HepG2 (cell line): ENCODE data around the gene ALX3. TPM values are rescaled to one million over a fixed set of nuclear protein-coding genes. Genes with fewer than 3 reads are reported as not detected.

Source experiments
- ATF4 ChIP-seq, 2 experiments: fragments of 450-650 bp in 1 of 2; sonication (generic) in 1 of 2; formaldehyde crosslinking; IDR thresholded peaks; 2 replicates each; pipeline versions ENCODE4 v1.5.0 to v1.8.0; 2020 to 2022; ENCODE audit warnings: mild to moderate bottlenecking in 1 of 2, missing genetic modification reagents in 1 of 2
- BCL6 ChIP-seq: IDR thresholded peaks from 2 replicates; pipeline ENCODE4 v1.6.1; 2016; ENCODE audit warnings: missing genetic modification reagents, missing compliant biosample characterization
- JUN ChIP-seq: sonication (generic); formaldehyde crosslinking; IDR thresholded peaks from 2 replicates; pipeline ENCODE4 v1.4.0; 2020; ENCODE audit warnings: mild to moderate bottlenecking, missing genetic modification reagents
- KDM4B ChIP-seq: sonication (generic); formaldehyde crosslinking; IDR thresholded peaks from 2 replicates; pipeline ENCODE4 v1.4.0; 2020; ENCODE audit warnings: missing genetic modification reagents
- MAF1 ChIP-seq: sonication (generic); formaldehyde crosslinking; IDR thresholded peaks from 2 replicates; pipeline ENCODE4 v1.5.0; 2020; ENCODE audit warnings: missing genetic modification reagents, borderline replicate concordance
- NFKBIZ ChIP-seq: IDR thresholded peaks from 2 replicates; pipeline ENCODE4 v1.6.1; 2018; ENCODE audit warnings: missing genetic modification reagents, missing compliant biosample characterization
- PAWR ChIP-seq: sonication (generic); formaldehyde crosslinking; IDR thresholded peaks from 2 replicates; pipeline ENCODE4 v1.4.0; 2020; ENCODE audit warnings: missing genetic modification reagents, mild to moderate bottlenecking, borderline replicate concordance
- SNAPC2 ChIP-seq: sonication (generic); formaldehyde crosslinking; IDR thresholded peaks from 2 replicates; pipeline ENCODE4 v1.8.1; 2022; ENCODE audit warnings: mild to moderate bottlenecking, missing genetic modification reagents
- SP1 ChIP-seq, 2 experiments: fragments of 450-650 bp in 1 of 2; sonication (generic) in 1 of 2; formaldehyde crosslinking in 1 of 2; IDR thresholded peaks; 2 replicates each; pipeline versions ENCODE4 v1.4.0 to v1.6.1; 2016 to 2020; ENCODE audit warnings: missing genetic modification reagents in 1 of 2
- TBL1XR1 ChIP-seq: fragments of 150-350 bp; IDR thresholded peaks from 2 replicates; pipeline ENCODE4 v1.6.1; 2014; ENCODE audit warnings: borderline replicate concordance, low read length; ENCODE audit not compliant: partially characterized antibody
- TP53 ChIP-seq: sonication (generic); formaldehyde crosslinking; conservative IDR thresholded peaks from 2 replicates; pipeline ENCODE4 v1.4.0; 2020; ENCODE audit warnings: missing genetic modification reagents
- ZKSCAN8 ChIP-seq: IDR thresholded peaks from 2 replicates; pipeline ENCODE4 v1.6.1; 2016; ENCODE audit warnings: borderline replicate concordance, missing genetic modification reagents, missing compliant biosample characterization
- ZMYM4 ChIP-seq: sonication (generic); formaldehyde crosslinking; IDR thresholded peaks from 2 replicates; pipeline ENCODE4 v1.8.1; 2023; ENCODE audit warnings: mild to moderate bottlenecking, missing genetic modification reagents
- ZNF207 ChIP-seq: fragments of 450-650 bp; IDR thresholded peaks from 2 replicates; pipeline ENCODE4 v1.6.1; 2016; ENCODE audit warnings: antibody characterized with exemption, borderline replicate concordance
- ZNF224 ChIP-seq: sonication (generic); formaldehyde crosslinking; IDR thresholded peaks from 2 replicates; pipeline ENCODE4 v1.5.0; 2020; ENCODE audit warnings: mild to moderate bottlenecking, missing genetic modification reagents
- ZNF281 ChIP-seq: sonication (generic); formaldehyde crosslinking; IDR thresholded peaks from 2 replicates; pipeline ENCODE4 v1.4.0; 2020; ENCODE audit warnings: missing genetic modification reagents, borderline replicate concordance
- ZNF296 ChIP-seq: sonication (generic); formaldehyde crosslinking; conservative IDR thresholded peaks from 2 replicates; pipeline ENCODE4 v1.5.0; 2020; ENCODE audit warnings: mild to moderate bottlenecking, missing genetic modification reagents
- ZNF367 ChIP-seq: sonication (generic); formaldehyde crosslinking; IDR thresholded peaks from 2 replicates; pipeline ENCODE4 v1.4.0; 2020; ENCODE audit warnings: missing genetic modification reagents, borderline replicate concordance
- ZNF441 ChIP-seq: sonication (generic); formaldehyde crosslinking; IDR thresholded peaks from 2 replicates; pipeline ENCODE4 v1.7.0; 2021; ENCODE audit warnings: missing genetic modification reagents, borderline replicate concordance
- ZNF558 ChIP-seq: sonication (generic); formaldehyde crosslinking; IDR thresholded peaks from 2 replicates; pipeline ENCODE4 v1.9.0; 2022; ENCODE audit warnings: mild to moderate bottlenecking, missing genetic modification reagents, borderline replicate concordance
- ZNF616 ChIP-seq: sonication (generic); formaldehyde crosslinking; IDR thresholded peaks from 2 replicates; pipeline ENCODE4 v1.5.0; 2020; ENCODE audit warnings: low read depth, mild to moderate bottlenecking, missing genetic modification reagents
- ZNF704 ChIP-seq: sonication (generic); formaldehyde crosslinking; IDR thresholded peaks from 2 replicates; pipeline ENCODE4 v1.8.1; 2023; ENCODE audit warnings: mild to moderate bottlenecking, inconsistent platforms, moderate library complexity, missing genetic modification reagents, borderline replicate concordance
- ZNF772 ChIP-seq: sonication (generic); formaldehyde crosslinking; IDR thresholded peaks from 2 replicates; pipeline ENCODE4 v1.5.0; 2020; ENCODE audit warnings: mild to moderate bottlenecking, missing genetic modification reagents
- ZNF773 ChIP-seq: sonication (generic); formaldehyde crosslinking; IDR thresholded peaks from 2 replicates; pipeline ENCODE4 v1.4.0; 2020; ENCODE audit warnings: missing genetic modification reagents, borderline replicate concordance
- ZSCAN31 ChIP-seq: sonication (generic); formaldehyde crosslinking; IDR thresholded peaks from 2 replicates; pipeline ENCODE4 v1.5.0; 2020; ENCODE audit warnings: low read depth, mild to moderate bottlenecking, missing genetic modification reagents
- polyA plus RNA-seq, 8 experiments: library from polyadenylated mRNA; depleted of rRNA in 3 of 8; stranded (reverse) in 7 of 8; unstranded in 1 of 8; fragments of >200 nt; fragmentation: Illumina TruSeq in 4 of 8; extraction: Trizol in 4 of 8; gene quantifications; 2 replicates each; pipeline versions ENCODE4 v1.2.1 to v1.2.3, GENCODE V29; 2011 to 2016; ENCODE audit warnings: low read depth in 4 of 8, missing spikeins in 1 of 8, mixed read lengths in 1 of 8; ENCODE audit not compliant: insufficient read depth in 1 of 8
- total RNA-seq, 5 experiments: library from RNA; depleted of rRNA; stranded (reverse); fragments of >200 nt; fragmentation: Illumina TruSeq; extraction: Trizol; gene quantifications; 2 replicates each; pipeline ENCODE4 v1.2.3, GENCODE V29; 2016; ENCODE audit warnings: low read depth in 1 of 5

Gene ALX3
- total and polyA plus RNA-seq, 2 of the 13 experiments (the other 11 are each of a cell fraction or from before 2014, with no cell fraction given) = not detected

DNA sequence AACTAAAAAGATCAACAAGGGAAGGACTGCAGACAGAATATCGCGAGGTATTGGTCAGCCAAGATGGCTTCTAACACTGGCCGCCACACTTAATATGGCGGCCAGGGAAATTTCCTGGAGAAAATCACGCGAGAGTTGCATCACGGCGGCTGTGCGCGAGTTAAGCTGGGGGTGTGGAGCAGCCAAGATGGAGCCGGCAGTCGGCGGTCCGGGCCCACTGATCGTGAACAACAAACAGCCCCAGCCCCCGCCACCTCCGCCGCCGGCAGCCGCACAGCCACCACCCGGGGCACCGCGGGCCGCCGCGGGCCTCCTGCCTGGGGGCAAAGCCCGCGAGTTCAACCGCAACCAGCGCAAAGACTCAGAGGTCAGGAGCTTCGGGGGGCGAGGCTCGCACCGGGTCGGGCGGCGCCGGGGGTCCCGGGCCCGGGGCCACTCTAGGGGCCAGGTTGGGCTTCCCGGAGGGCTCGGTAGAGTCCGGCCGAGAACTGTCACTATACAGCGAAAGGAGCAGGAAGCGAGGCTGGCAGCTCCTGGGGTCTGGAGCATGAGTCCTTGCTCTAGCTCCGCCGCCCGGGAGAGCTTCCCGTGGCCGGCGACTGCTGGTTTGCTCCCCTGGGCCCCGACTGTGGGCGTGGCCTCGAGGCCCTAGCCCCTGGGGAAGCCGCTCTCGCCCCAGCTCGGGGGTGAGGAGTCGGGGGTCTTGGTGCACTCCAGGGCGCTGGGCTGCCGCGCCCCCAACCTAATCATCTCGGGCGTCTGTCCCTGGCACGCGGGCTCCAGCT lies 35.8 kb downstream of the ALX3 start, which contains the start of gene STRIP1 (continued):
- TF ChIP-seq ZNF367 (no peak), TBL1XR1 (no peak), SNAPC2 (CRISPR knock-in tag) (no peak), ZNF773 (CRISPR knock-in tag) (peak; percentile 36; the same call in 1 of the 2 replicates), TP53 (CRISPR knock-in tag) (0 out of 2 replicates have a peak, but pooled peaks have one; percentile 30), PAWR (CRISPR knock-in tag) (no peak), ZNF616 (no peak), ZMYM4 (peak; percentile 81), ZNF772 (no peak), SP1 (IDR thresholded peaks at IDR 0.05) (no peak; the same call in 1 of the 2 replicates), SP1 (CRISPR knock-in tag; IDR thresholded peaks at IDR 0.05) (no peak; the same call in 1 of the 2 replicates), ZNF207 (no peak), ZNF441 (CRISPR knock-in tag) (0 out of 2 replicates have a peak, but pooled peaks have one; percentile 23), NFKBIZ (CRISPR knock-in tag) (no peak), ZNF558 (CRISPR knock-in tag) (no peak; the same call in 1 of the 2 replicates), MAF1 (CRISPR knock-in tag) (no peak), ZKSCAN8 (CRISPR knock-in tag) (no peak), ATF4 (CRISPR knock-in tag; IDR thresholded peaks at IDR 0.05) (peak in 1 of 2 experiments; percentile 74; a peak in 2 of 4 replicates), KDM4B (CRISPR knock-in tag) (0 out of 2 replicates have a peak, but pooled peaks have one; percentile 7), JUN (CRISPR knock-in tag) (no peak), ZNF296 (no peak), ZNF281 (CRISPR knock-in tag) (no peak), ZNF224 (CRISPR knock-in tag) (no peak), BCL6 (CRISPR knock-in tag) (peak; percentile 55), ZNF704 (CRISPR knock-in tag) (no peak), ZSCAN31 (CRISPR knock-in tag) (0 out of 2 replicates have a peak, but pooled peaks have one; percentile 24)
